ENCODE results near the gene PLA2G3. TPM values are rescaled to one million over a fixed set of nuclear protein-coding genes. Genes with fewer than 3 reads are reported as not detected.

The PLA2G3 gene
- total and polyA plus RNA-seq, 2 experiments from 2014 or later: 18.0 to 34.5 TPM

DNA sequence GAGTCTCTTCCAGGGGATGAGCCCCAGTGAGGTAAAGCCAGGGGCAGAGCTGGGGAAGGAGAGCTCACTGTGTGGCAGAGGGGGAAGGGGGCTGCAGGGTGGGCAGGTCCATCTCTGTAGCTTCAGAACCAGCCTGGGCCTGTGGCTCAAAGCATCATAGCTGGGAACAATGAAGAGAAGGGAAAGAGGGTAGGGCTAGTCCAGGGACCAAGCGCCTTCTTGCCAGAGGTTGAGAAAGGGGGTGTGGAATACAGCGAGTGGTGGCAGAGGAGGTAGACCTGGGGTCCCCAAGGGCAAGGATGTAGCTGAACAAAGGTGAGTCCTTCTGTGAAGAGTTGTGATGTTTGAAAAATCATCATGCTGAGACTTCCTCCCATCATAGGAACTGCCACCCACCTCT, 1.2 kb upstream of the PLA2G3 start:
- no peak overlapping the region for H3K27ac ChIP-seq (ENCODE audit: low read depth)
- H3K4me1 Mint-ChIP-seq: peaks cover 16% of the 10 kb centered on the region
- H3K27me3 Mint-ChIP-seq (ENCODE audit: insufficient read depth, low read depth, poor library complexity): peaks cover 14% of the 10 kb centered on the region
- H3K9me2 ChIP-seq (ENCODE audit: insufficient read depth): no peaks in the 10 kb centered on the region
- ATAC-seq (no peak), DNase-seq (ENCODE audit: low spot score) (no peak)
- H3K4me2 ChIP-seq: no peak overlapping the region
- peaks cover 25% of the 10 kb centered on the region for H3K79me2 ChIP-seq (replicated peaks; ENCODE audit: insufficient read depth)
- H3K9me3 Mint-ChIP-seq: peaks cover 16% of the 10 kb centered on the region
- H3K27ac Mint-ChIP-seq: no peak overlapping the region
- no peak overlapping the region for H3K4me3 Mint-ChIP-seq
- no peaks in the 10 kb centered on the region for H3K36me3 ChIP-seq (ENCODE audit: insufficient read depth)
- H3K4me1 ChIP-seq (ENCODE audit: insufficient read depth): peaks cover 21% of the 10 kb centered on the region
- H4K20me1 ChIP-seq (replicated peaks; ENCODE audit: insufficient read depth): peaks cover 6% of the 10 kb centered on the region; the same call in 1 of the 2 replicates
- peaks cover 6% of the 10 kb centered on the region; the same call in 2 of the 3 replicates for H3K36me3 Mint-ChIP-seq (ENCODE audit: low read depth)
- no peak overlapping the region for H2AFZ ChIP-seq
- no peak overlapping the region for H3K4me3 ChIP-seq
- no peaks in the 10 kb centered on the region for H3F3A ChIP-seq (replicated peaks; ENCODE audit: low read depth)
- TF ChIP-seq REST (IDR thresholded peaks at IDR 0.05; ENCODE audit: unreplicated experiment) (no peak), EZH2 (IDR thresholded peaks at IDR 0.05; ENCODE audit: low read depth, unreplicated experiment) (no peak), STAT1 (IDR thresholded peaks at IDR 0.05; ENCODE audit: unreplicated experiment) (no peak), POLR2AphosphoS5 (IDR thresholded peaks at IDR 0.05; ENCODE audit: low read depth) (no peak), ZNF462 (CRISPR knock-in tag; IDR thresholded peaks at IDR 0.05) (no peak), ZNF331 (CRISPR knock-in tag; IDR thresholded peaks at IDR 0.05; ENCODE audit: low read depth) (no peak), CTCF (conservative IDR thresholded peaks at IDR 0.05; ENCODE audit: low read depth in 2 of 2) (no peak), ZNF114 (CRISPR knock-in tag; IDR thresholded peaks at IDR 0.05) (no peak), CREB1 (CRISPR knock-in tag; IDR thresholded peaks at IDR 0.05; ENCODE audit: low read depth) (no peak), EZH2phosphoT487 (IDR thresholded peaks at IDR 0.05; ENCODE audit: unreplicated experiment) (no peak), NANOG (IDR thresholded peaks at IDR 0.05; ENCODE audit: borderline replicate concordance) (no peak), JUNB (IDR thresholded peaks at IDR 0.05; ENCODE audit: unreplicated experiment) (no peak)
- TF ChIP-seq, protein P1, sequence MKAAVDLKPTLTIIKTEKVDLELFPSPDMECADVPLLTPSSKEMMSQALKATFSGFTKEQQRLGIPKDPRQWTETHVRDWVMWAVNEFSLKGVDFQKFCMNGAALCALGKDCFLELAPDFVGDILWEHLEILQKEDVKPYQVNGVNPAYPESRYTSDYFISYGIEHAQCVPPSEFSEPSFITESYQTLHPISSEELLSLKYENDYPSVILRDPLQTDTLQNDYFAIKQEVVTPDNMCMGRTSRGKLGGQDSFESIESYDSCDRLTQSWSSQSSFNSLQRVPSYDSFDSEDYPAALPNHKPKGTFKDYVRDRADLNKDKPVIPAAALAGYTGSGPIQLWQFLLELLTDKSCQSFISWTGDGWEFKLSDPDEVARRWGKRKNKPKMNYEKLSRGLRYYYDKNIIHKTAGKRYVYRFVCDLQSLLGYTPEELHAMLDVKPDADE (IDR thresholded peaks at IDR 0.05): no peak
- no peaks in the 10 kb centered on the region for H3K27me3 ChIP-seq (ENCODE audit: insufficient read depth)

Measured in GM23338 (cell line).